Trophoblast cell (in vitro differentiated cells and primary cell): ENCODE data around the gene KRT15.

Source experiments
- DNase-seq, 2 donors: peaks; one replicate each; pipeline ENCODE4 v3.0.0-alpha.2; 2016
- H2AFZ ChIP-seq: 2 replicates; pipeline ENCODE4 v1.6.1; 2013; ENCODE audit warnings: low read length, moderate library complexity, mild to moderate bottlenecking; ENCODE audit not compliant: insufficient read depth, poor library complexity
- H2AK5ac ChIP-seq: 2 replicates; pipeline ENCODE4 v1.6.1; 2013; ENCODE audit warnings: mild to moderate bottlenecking, low read length
- H2BK120ac ChIP-seq: 2 replicates; pipeline ENCODE4 v1.6.1; 2013; ENCODE audit warnings: low read length, mild to moderate bottlenecking, moderate library complexity; ENCODE audit not compliant: insufficient read depth, poor library complexity
- H2BK12ac ChIP-seq: 2 replicates; pipeline ENCODE4 v1.6.1; 2013; ENCODE audit warnings: mild to moderate bottlenecking, low read length, moderate library complexity
- H2BK5ac ChIP-seq: 2 replicates; pipeline ENCODE4 v1.6.1; 2013; ENCODE audit warnings: low read length, low read depth, moderate library complexity, mild to moderate bottlenecking; ENCODE audit not compliant: poor library complexity
- H3K14ac ChIP-seq: 2 replicates; pipeline ENCODE4 v1.6.1; 2013; ENCODE audit warnings: mild to moderate bottlenecking, low read length
- H3K18ac ChIP-seq: 2 replicates; pipeline ENCODE4 v1.6.1; 2013; ENCODE audit warnings: mild to moderate bottlenecking, low read length
- H3K23ac ChIP-seq: 2 replicates; pipeline ENCODE4 v1.6.1; 2013; ENCODE audit warnings: low read length
- H3K27ac ChIP-seq: 2 replicates; pipeline ENCODE4 v1.5.1; 2013; ENCODE audit warnings: low read depth, mild to moderate bottlenecking, inconsistent platforms, low read length, moderate library complexity
- H3K27me3 ChIP-seq: 2 replicates; pipeline ENCODE4 v1.6.1; 2013; ENCODE audit warnings: inconsistent platforms, mild to moderate bottlenecking, low read length, moderate library complexity; ENCODE audit not compliant: insufficient read depth
- H3K36me3 ChIP-seq, 2 experiments: 1 replicate in 1 of 2; 2 replicates in 1 of 2; pipeline ENCODE4 v1.6.1; 2013; ENCODE audit warnings: low read length in 2 of 2, mild to moderate bottlenecking in 2 of 2, moderate library complexity in 1 of 2; ENCODE audit not compliant: insufficient read depth in 2 of 2, control insufficient read depth in 1 of 2
- H3K4ac ChIP-seq: 2 replicates; pipeline ENCODE4 v1.6.1; 2013; ENCODE audit warnings: low read depth, mild to moderate bottlenecking, low read length, moderate library complexity
- H3K4me1 ChIP-seq, 2 experiments: 1 replicate in 1 of 2; 2 replicates in 1 of 2; pipeline ENCODE4 v1.6.1; 2013; ENCODE audit warnings: low read length in 2 of 2, mild to moderate bottlenecking in 2 of 2, moderate library complexity in 1 of 2; ENCODE audit not compliant: insufficient read depth in 2 of 2, control insufficient read depth in 1 of 2
- H3K4me2 ChIP-seq: 2 replicates; pipeline ENCODE4 v1.6.1; 2013; ENCODE audit warnings: inconsistent platforms, mild to moderate bottlenecking, low read length, moderate library complexity
- H3K4me3 ChIP-seq: 2 replicates; pipeline ENCODE4 v1.5.1; 2013; ENCODE audit warnings: mild to moderate bottlenecking, low read depth, low read length, inconsistent platforms
- H3K79me1 ChIP-seq: one replicate; pipeline ENCODE4 v1.6.1; 2013; ENCODE audit warnings: low read length
- H3K79me2 ChIP-seq: 2 replicates; pipeline ENCODE4 v1.6.1; 2013; ENCODE audit warnings: low read length, mild to moderate bottlenecking; ENCODE audit not compliant: control insufficient read depth, insufficient read depth, poor library complexity
- H3K9ac ChIP-seq: 2 replicates; pipeline ENCODE4 v1.6.1; 2013; ENCODE audit warnings: mild to moderate bottlenecking, low read length
- H3K9me3 ChIP-seq: 2 replicates; pipeline ENCODE4 v1.6.1; 2013; ENCODE audit warnings: low read depth, mild to moderate bottlenecking, control low read depth, inconsistent platforms, low read length; ENCODE audit not compliant: insufficient read depth
- H4K12ac ChIP-seq: 2 replicates; pipeline ENCODE4 v1.6.1; 2013; ENCODE audit warnings: low read depth, mild to moderate bottlenecking, low read length, moderate library complexity
- H4K8ac ChIP-seq: 2 replicates; pipeline ENCODE4 v1.6.1; 2013; ENCODE audit warnings: low read depth, mild to moderate bottlenecking, low read length, moderate library complexity
- H4K91ac ChIP-seq: one replicate; pipeline ENCODE4 v1.6.1; 2013; ENCODE audit warnings: low read depth, mild to moderate bottlenecking, low read length, moderate library complexity
- WGBS: extraction: QIAGEN DNeasy Blood & Tissue Kit; methylation state at CpG from one replicate; pipeline ENCODE4 v1.1.7; 2013; ENCODE audit warnings: missing lambda C conversion rate; ENCODE audit not compliant: insufficient read length, insufficient coverage; ENCODE audit errors: extremely low coverage; 5-methylcytosine and 5-hydroxymethylcytosine counted together

Gene KRT15

GRCh38 chr17:41529491-41529915 is 10.8 kb upstream of the KRT15 start:
- peak; percentile 37 to 62 for DNase-seq
- H2BK120ac ChIP-seq = peak overlapping the region; percentile 91
- no CpG with 5 or more reads among the region's 5 CpGs for WGBS

GRCh38 chr17:41528959-41529353 is 10.3 kb upstream of the KRT15 start:
- peak overlapping the region; percentile 60 for H3K4ac ChIP-seq
- peak overlapping the region; percentile 73 for H4K8ac ChIP-seq
- H3K9ac ChIP-seq = peak overlapping the region; percentile 2
- peaks cover 33% of the 10 kb centered on the region for H3K79me1 ChIP-seq
- no peak overlapping the region for H3K4me3 ChIP-seq
- no peak overlapping the region for H4K12ac ChIP-seq
- no CpG with 5 or more reads among the region's 10 CpGs for WGBS
- peak overlapping the region; percentile 91 for H2BK120ac ChIP-seq
- H3K27ac ChIP-seq = peak overlapping the region; percentile 92
- no peak overlapping the region for H2AFZ ChIP-seq
- H3K27me3 ChIP-seq = no peaks in the 10 kb centered on the region
- H4K91ac ChIP-seq = peak overlapping the region; percentile 86
- H3K9me3 ChIP-seq = no peaks in the 10 kb centered on the region
- peak overlapping the region; percentile 74 for H3K14ac ChIP-seq
- H3K4me1 ChIP-seq = peaks cover 26 to 36% of the 10 kb centered on the region in 2 experiments
- H2AK5ac ChIP-seq = peak overlapping the region; percentile 55
- peak overlapping the region; percentile 91 for H2BK12ac ChIP-seq
- DNase-seq = peak; percentile 57 to 81
- no peak overlapping the region for H3K23ac ChIP-seq
- peak overlapping the region; percentile 87 for H2BK5ac ChIP-seq
- peaks cover 16 to 19% of the 10 kb centered on the region in 2 experiments for H3K36me3 ChIP-seq
- no peak overlapping the region for H3K4me2 ChIP-seq
- peak overlapping the region; percentile 81 for H3K18ac ChIP-seq
- H3K79me2 ChIP-seq = peaks cover 18% of the 10 kb centered on the region

More at GRCh38 chr17:41529491-41529915, 10.8 kb upstream of the KRT15 start:
- no peak overlapping the region for H3K9ac ChIP-seq
- peak overlapping the region; percentile 55 for H2AK5ac ChIP-seq
- H3K27ac ChIP-seq = peak overlapping the region; percentile 92
- H4K91ac ChIP-seq = peak overlapping the region; percentile 86
- peaks cover 26 to 36% of the 10 kb centered on the region in 2 experiments for H3K4me1 ChIP-seq
- peak overlapping the region; percentile 91 for H2BK12ac ChIP-seq
- peak overlapping the region; percentile 81 for H3K18ac ChIP-seq
- H2AFZ ChIP-seq = peak overlapping the region; percentile 24
- peaks cover 11 to 13% of the 10 kb centered on the region in 2 experiments for H3K36me3 ChIP-seq
- H3K79me1 ChIP-seq = peaks cover 33% of the 10 kb centered on the region
- no peaks in the 10 kb centered on the region for H3K9me3 ChIP-seq
- H3K4ac ChIP-seq = peak overlapping the region; percentile 60
- H2BK5ac ChIP-seq = peak overlapping the region; percentile 87
- no peaks in the 10 kb centered on the region for H3K27me3 ChIP-seq
- no peak overlapping the region for H3K4me3 ChIP-seq
- H4K12ac ChIP-seq = peak overlapping the region; percentile 20
- H3K14ac ChIP-seq = peak overlapping the region; percentile 74
- peaks cover 18% of the 10 kb centered on the region for H3K79me2 ChIP-seq
- no peak overlapping the region for H3K23ac ChIP-seq
- peak overlapping the region; percentile 73 for H4K8ac ChIP-seq
- peak overlapping the region; percentile 41 for H3K4me2 ChIP-seq

GRCh38 chr17:41527063-41528023 is 8.7 kb upstream of the KRT15 start:
- H2AK5ac ChIP-seq = peak overlapping the region; percentile 84
- H3K9ac ChIP-seq = peak overlapping the region; percentile 88
- H3K4me2 ChIP-seq = peak overlapping the region; percentile 59
- peak overlapping the region; percentile 100 for H3K4ac ChIP-seq
- peak overlapping the region; percentile 55 for H4K8ac ChIP-seq
- H3K23ac ChIP-seq = no peak overlapping the region
- peak overlapping the region; percentile 61 for H2BK12ac ChIP-seq
- peak overlapping the region; percentile 84 for H2AFZ ChIP-seq
- no peaks in the 10 kb centered on the region for H3K27me3 ChIP-seq
- H3K4me3 ChIP-seq = peak overlapping the region; percentile 93
- H3K9me3 ChIP-seq = no peaks in the 10 kb centered on the region
- H2BK120ac ChIP-seq = peak overlapping the region; percentile 92
- peaks cover 26 to 37% of the 10 kb centered on the region in 2 experiments for H3K4me1 ChIP-seq
- peak overlapping the region; percentile 94 for H3K27ac ChIP-seq
- peak overlapping the region; percentile 93 for H4K91ac ChIP-seq
- H3K79me2 ChIP-seq = peaks cover 18% of the 10 kb centered on the region
- peak overlapping the region; percentile 81 for H4K12ac ChIP-seq
- H3K79me1 ChIP-seq = peaks cover 33% of the 10 kb centered on the region
- peak overlapping the region; percentile 99 for H3K18ac ChIP-seq
- H3K36me3 ChIP-seq = peaks cover 24 to 28% of the 10 kb centered on the region in 2 experiments
- WGBS = no CpG with 5 or more reads among the region's 62 CpGs
- DNase-seq = peak in 1 of 2 donors; percentile 47
- peak overlapping the region; percentile 97 for H3K14ac ChIP-seq
- peak overlapping the region; percentile 97 for H2BK5ac ChIP-seq

GRCh38 chr17:41524261-41524660 is 5.6 kb upstream of the KRT15 start:
- Histone ChIP-seq H2BK120ac (no peak overlapping the region), H3K9me3 (peaks cover 2% of the 10 kb centered on the region), H2AFZ (no peak overlapping the region), H2AK5ac (no peak overlapping the region), H4K8ac (no peak overlapping the region), H3K27me3 (no peaks in the 10 kb centered on the region), H3K9ac (no peak overlapping the region), H3K79me2 (peaks cover 18% of the 10 kb centered on the region), H3K23ac (no peak overlapping the region), H3K18ac (no peak overlapping the region), H3K36me3 (peaks cover 24 to 29% of the 10 kb centered on the region in 2 experiments), H3K79me1 (peaks cover 22% of the 10 kb centered on the region), H2BK5ac (no peak overlapping the region), H3K4me1 (peaks cover 21 to 30% of the 10 kb centered on the region in 2 experiments), H2BK12ac (no peak overlapping the region), H3K4me3 (no peak overlapping the region), H4K12ac (no peak overlapping the region), H3K14ac (no peak overlapping the region), H3K4ac (no peak overlapping the region), H3K27ac (no peak overlapping the region), H3K4me2 (no peak overlapping the region), H4K91ac (no peak overlapping the region)
- no CpG with 5 or more reads among the region's 11 CpGs for WGBS
- DNase-seq = peak in 1 of 2 donors; percentile 52
